Osteoblast (primary cell): ENCODE measurements around the gene ZNF839. TPM values are rescaled to one million over a fixed set of nuclear protein-coding genes. Genes with fewer than 3 reads are reported as not detected.
"Not testable (repeated sequence)": the region's sequence is repeated elsewhere in the genome, so short reads cannot be mapped to it uniquely, and the experiment has no call there.

ENCODE experiments used
- DNase-seq: peaks from one replicate; pipeline ENCODE4 v3.0.0; 2011; ENCODE audit warnings: low spot score, mixed read lengths; ENCODE audit not compliant: insufficient read length; ENCODE audit errors: missing footprints
- H2AFZ ChIP-seq: 2 replicates; pipeline ENCODE4 v1.6.0; 2011; ENCODE audit warnings: mild to moderate bottlenecking, low read length
- H3K27ac ChIP-seq: 2 replicates; pipeline ENCODE4 v1.5.1; 2011; ENCODE audit warnings: mild to moderate bottlenecking, low read depth, low read length, moderate library complexity
- H3K27me3 ChIP-seq: 2 replicates; pipeline ENCODE4 v1.6.0; 2012; ENCODE audit warnings: mild to moderate bottlenecking, control low read depth, inconsistent platforms, low read length, moderate library complexity; ENCODE audit not compliant: insufficient read depth
- H3K36me3 ChIP-seq: 2 replicates; pipeline ENCODE4 v1.5.1; 2011; ENCODE audit warnings: mild to moderate bottlenecking, low read length, control low read depth, moderate library complexity; ENCODE audit not compliant: insufficient read depth
- H3K4me1 ChIP-seq: 2 replicates; pipeline ENCODE4 v1.5.1; 2011; ENCODE audit warnings: mild to moderate bottlenecking, low read length, control low read depth, moderate library complexity; ENCODE audit not compliant: insufficient read depth
- H3K4me2 ChIP-seq: 2 replicates; pipeline ENCODE4 v1.6.0; 2011; ENCODE audit warnings: mild to moderate bottlenecking, low read length; ENCODE audit not compliant: insufficient read depth
- H3K4me3 ChIP-seq: fragments of 200-600 bp; sonication (generic); 3 replicates; pipeline ENCODE4 v1.5.1; 2012; ENCODE audit warnings: mild to moderate bottlenecking, low read length, inconsistent platforms; ENCODE audit not compliant: insufficient read depth
- H3K79me2 ChIP-seq: 2 replicates; pipeline ENCODE4 v1.6.0; 2012; ENCODE audit warnings: mild to moderate bottlenecking, low read length, control low read depth, inconsistent platforms; ENCODE audit not compliant: insufficient read depth
- H3K9me3 ChIP-seq: 2 replicates; pipeline ENCODE4 v1.5.1; 2011; ENCODE audit warnings: low read depth, low read length, control low read depth
- H4K20me1 ChIP-seq: 2 replicates; pipeline ENCODE4 v1.6.0; 2012; ENCODE audit warnings: mild to moderate bottlenecking, low read length, control low read depth; ENCODE audit not compliant: insufficient read depth
- total RNA-seq: library from RNA; depleted of rRNA; stranded (reverse); fragments of >200 nt; gene quantifications from 2 replicates; pipeline ENCODE4 v1.2.3, GENCODE V29; 2012
- TF ChIP-seq, protein P1 (sequence below): IDR thresholded peaks from 2 replicates; pipeline ENCODE4 v1.5.1; 2011; ENCODE audit warnings: mild to moderate bottlenecking, low read depth, low read length, moderate library complexity; ENCODE audit errors: extremely low read depth

ZNF839 gene
- total RNA-seq, 1 donor: 7.2 TPM

GRCh38 chr14:102351023-102351422, 31.5 kb downstream of the ZNF839 start:
- Histone ChIP-seq H3K27me3 (no peaks in the 10 kb centered on the region), H3K4me3 (no peak overlapping the region), H2AFZ (no peak overlapping the region), H3K4me1 (peaks cover 2% of the 10 kb centered on the region), H3K4me2 (no peak overlapping the region), H3K36me3 (peaks cover 60% of the 10 kb centered on the region), H4K20me1 (peaks cover 4% of the 10 kb centered on the region), H3K27ac (no peak overlapping the region), H3K9me3 (no peaks in the 10 kb centered on the region), H3K79me2 (no peaks in the 10 kb centered on the region)
- TF ChIP-seq, protein P1, sequence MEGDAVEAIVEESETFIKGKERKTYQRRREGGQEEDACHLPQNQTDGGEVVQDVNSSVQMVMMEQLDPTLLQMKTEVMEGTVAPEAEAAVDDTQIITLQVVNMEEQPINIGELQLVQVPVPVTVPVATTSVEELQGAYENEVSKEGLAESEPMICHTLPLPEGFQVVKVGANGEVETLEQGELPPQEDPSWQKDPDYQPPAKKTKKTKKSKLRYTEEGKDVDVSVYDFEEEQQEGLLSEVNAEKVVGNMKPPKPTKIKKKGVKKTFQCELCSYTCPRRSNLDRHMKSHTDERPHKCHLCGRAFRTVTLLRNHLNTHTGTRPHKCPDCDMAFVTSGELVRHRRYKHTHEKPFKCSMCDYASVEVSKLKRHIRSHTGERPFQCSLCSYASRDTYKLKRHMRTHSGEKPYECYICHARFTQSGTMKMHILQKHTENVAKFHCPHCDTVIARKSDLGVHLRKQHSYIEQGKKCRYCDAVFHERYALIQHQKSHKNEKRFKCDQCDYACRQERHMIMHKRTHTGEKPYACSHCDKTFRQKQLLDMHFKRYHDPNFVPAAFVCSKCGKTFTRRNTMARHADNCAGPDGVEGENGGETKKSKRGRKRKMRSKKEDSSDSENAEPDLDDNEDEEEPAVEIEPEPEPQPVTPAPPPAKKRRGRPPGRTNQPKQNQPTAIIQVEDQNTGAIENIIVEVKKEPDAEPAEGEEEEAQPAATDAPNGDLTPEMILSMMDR: no peak
- no peak for DNase-seq

DNA sequence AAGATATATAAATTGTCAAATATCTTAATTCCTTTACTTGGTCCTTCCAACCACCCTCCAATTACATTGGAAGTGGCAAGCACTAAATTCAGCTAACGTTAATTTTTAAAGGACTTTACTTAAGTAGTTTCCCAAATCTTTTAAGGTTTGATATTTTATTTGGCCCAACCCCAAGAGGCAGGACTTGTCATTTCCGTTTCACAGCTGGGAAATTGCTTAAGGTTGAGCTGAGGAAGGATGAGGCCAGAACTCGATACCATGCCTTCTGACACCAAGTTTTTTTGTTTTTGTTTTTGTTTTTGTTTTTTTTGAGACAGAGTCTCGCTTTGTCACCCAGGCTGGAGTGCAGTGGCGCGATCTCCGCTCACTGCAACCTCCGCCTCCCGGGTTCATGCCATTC, 32.0 kb downstream of the ZNF839 start:
- not testable (repeated sequence) for H3K27ac ChIP-seq, DNase-seq, H3K4me2 ChIP-seq, H3K9me3 ChIP-seq, H2AFZ ChIP-seq, H3K27me3 ChIP-seq, H3K79me2 ChIP-seq, H3K4me1 ChIP-seq, H4K20me1 ChIP-seq, H3K4me3 ChIP-seq
- peaks cover 61% of the 10 kb centered on the region for H3K36me3 ChIP-seq

DNA sequence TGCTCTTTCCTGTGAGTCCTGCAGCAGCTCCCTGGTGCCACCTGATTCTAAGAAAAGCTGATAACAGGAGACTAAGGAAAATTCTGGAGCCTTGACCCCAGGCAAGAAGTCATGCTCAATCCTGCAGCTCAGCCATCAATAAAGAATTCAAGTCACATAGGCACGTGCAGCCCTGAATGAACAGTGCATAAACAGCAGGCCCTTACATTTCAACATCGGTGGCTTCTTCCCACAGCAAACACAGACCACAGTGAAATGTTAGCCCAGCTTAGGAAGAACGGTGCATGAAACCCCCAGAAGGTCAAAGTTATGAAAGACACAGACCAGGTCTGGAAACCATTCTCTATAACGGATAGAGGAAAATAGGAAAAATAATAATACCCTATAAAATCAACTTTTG, 32.7 kb downstream of the ZNF839 start:
- Histone ChIP-seq H3K4me1 (peaks cover 2% of the 10 kb centered on the region), H4K20me1 (peaks cover 4% of the 10 kb centered on the region), H3K79me2 (no peaks in the 10 kb centered on the region), H3K4me2 (no peak overlapping the region), H3K27me3 (no peaks in the 10 kb centered on the region), H3K36me3 (peaks cover 56% of the 10 kb centered on the region), H3K27ac (no peak overlapping the region), H2AFZ (no peak overlapping the region), H3K4me3 (no peak overlapping the region), H3K9me3 (no peaks in the 10 kb centered on the region)
- DNase-seq: no peak
- TF ChIP-seq, protein P1: no peak

GRCh38 chr14:102353126-102353619, 33.6 kb downstream of the ZNF839 start:
- Histone ChIP-seq H3K4me2 (no peak overlapping the region), H2AFZ (no peak overlapping the region), H3K36me3 (peaks cover 60% of the 10 kb centered on the region), H3K27me3 (no peaks in the 10 kb centered on the region), H3K27ac (no peak overlapping the region), H3K4me3 (no peak overlapping the region), H3K4me1 (peaks cover 2% of the 10 kb centered on the region), H3K9me3 (no peaks in the 10 kb centered on the region), H4K20me1 (peaks cover 4% of the 10 kb centered on the region), H3K79me2 (no peaks in the 10 kb centered on the region)
- TF ChIP-seq, protein P1: no peak
- no peak for DNase-seq

DNA sequence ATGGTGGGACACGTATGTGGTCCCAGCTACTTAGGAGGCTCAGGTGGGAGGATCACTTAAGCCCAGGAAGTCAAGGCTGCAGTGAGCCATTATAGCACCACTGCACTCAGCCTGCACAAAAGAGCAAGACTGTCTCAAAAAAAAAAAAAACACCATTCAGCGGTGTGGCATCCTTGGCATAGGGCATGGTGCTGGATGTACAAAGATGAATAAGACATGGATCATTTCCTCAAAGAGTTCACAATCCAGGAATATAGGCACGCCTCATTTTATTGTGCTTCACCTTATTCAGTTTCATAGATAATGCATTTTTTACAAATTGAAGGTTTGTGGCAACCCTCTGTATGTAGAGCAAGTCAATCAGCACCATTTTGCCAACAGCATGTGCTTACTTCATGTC, 36.7 kb downstream of the ZNF839 start:
- H3K36me3 ChIP-seq: peaks cover 46% of the 10 kb centered on the region
- no peak for DNase-seq

More for the DNA sequence above, 36.7 kb downstream of the ZNF839 start:
- H4K20me1 ChIP-seq: peaks cover 1% of the 10 kb centered on the region
- TF ChIP-seq, protein P1: no peak
- no peak overlapping the region for H3K27ac ChIP-seq
- no peaks in the 10 kb centered on the region for H3K9me3 ChIP-seq
- H3K4me1 ChIP-seq: peaks cover 2% of the 10 kb centered on the region
- H3K27me3 ChIP-seq: no peaks in the 10 kb centered on the region
- H3K4me2 ChIP-seq: no peak overlapping the region
- no peak overlapping the region for H2AFZ ChIP-seq
- no peak overlapping the region for H3K4me3 ChIP-seq
- H3K79me2 ChIP-seq: peaks cover 15% of the 10 kb centered on the region
